HL-60 (cell line): Measurements from ENCODE around the gene NR4A1.

Source experiments
- GABPA ChIP-seq: IDR thresholded peaks from 2 replicates; pipeline ENCODE4 v1.6.1; 2012; ENCODE audit warnings: low read depth
- POLR2AphosphoS5 ChIP-seq: IDR thresholded peaks from 2 replicates; pipeline ENCODE4 v1.6.1; 2012; ENCODE audit warnings: low read depth
- SPI1 ChIP-seq: IDR thresholded peaks from 2 replicates; pipeline ENCODE4 v1.6.1; 2012; ENCODE audit warnings: low read depth, mild to moderate bottlenecking, borderline replicate concordance
- TF ChIP-seq, protein P1 (sequence below): IDR thresholded peaks from one replicate; pipeline ENCODE4 v1.5.1; 2011; ENCODE audit warnings: low read length, control low read depth, inconsistent platforms; ENCODE audit not compliant: insufficient read depth
- TF ChIP-seq, protein P2 (sequence below): IDR thresholded peaks from 2 replicates; pipeline ENCODE4 v1.6.1; 2012; ENCODE audit warnings: low read depth; ENCODE audit not compliant: insufficient replicate concordance

DNA sequence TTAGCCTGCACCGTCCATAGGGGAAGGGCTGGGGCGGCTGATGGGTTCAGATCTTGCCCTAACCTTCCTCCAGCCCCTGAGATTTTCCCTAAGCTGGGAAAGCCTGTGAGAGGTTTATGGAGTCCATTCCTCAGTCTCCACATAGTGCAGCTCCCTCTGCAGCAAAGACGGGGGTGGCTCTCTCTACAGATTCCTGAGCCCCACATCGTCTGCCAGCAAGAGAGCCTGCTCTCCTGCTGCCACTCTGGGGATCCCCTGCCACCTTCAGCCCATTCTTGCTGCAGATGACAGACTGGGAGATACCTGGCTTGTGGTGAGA is 31.4 kb downstream of the NR4A1 start:
- TF ChIP-seq, protein P1, sequence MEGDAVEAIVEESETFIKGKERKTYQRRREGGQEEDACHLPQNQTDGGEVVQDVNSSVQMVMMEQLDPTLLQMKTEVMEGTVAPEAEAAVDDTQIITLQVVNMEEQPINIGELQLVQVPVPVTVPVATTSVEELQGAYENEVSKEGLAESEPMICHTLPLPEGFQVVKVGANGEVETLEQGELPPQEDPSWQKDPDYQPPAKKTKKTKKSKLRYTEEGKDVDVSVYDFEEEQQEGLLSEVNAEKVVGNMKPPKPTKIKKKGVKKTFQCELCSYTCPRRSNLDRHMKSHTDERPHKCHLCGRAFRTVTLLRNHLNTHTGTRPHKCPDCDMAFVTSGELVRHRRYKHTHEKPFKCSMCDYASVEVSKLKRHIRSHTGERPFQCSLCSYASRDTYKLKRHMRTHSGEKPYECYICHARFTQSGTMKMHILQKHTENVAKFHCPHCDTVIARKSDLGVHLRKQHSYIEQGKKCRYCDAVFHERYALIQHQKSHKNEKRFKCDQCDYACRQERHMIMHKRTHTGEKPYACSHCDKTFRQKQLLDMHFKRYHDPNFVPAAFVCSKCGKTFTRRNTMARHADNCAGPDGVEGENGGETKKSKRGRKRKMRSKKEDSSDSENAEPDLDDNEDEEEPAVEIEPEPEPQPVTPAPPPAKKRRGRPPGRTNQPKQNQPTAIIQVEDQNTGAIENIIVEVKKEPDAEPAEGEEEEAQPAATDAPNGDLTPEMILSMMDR = no peak
- TF ChIP-seq POLR2AphosphoS5 (no peak), GABPA (no peak), SPI1 (no peak)
- TF ChIP-seq, protein P2, sequence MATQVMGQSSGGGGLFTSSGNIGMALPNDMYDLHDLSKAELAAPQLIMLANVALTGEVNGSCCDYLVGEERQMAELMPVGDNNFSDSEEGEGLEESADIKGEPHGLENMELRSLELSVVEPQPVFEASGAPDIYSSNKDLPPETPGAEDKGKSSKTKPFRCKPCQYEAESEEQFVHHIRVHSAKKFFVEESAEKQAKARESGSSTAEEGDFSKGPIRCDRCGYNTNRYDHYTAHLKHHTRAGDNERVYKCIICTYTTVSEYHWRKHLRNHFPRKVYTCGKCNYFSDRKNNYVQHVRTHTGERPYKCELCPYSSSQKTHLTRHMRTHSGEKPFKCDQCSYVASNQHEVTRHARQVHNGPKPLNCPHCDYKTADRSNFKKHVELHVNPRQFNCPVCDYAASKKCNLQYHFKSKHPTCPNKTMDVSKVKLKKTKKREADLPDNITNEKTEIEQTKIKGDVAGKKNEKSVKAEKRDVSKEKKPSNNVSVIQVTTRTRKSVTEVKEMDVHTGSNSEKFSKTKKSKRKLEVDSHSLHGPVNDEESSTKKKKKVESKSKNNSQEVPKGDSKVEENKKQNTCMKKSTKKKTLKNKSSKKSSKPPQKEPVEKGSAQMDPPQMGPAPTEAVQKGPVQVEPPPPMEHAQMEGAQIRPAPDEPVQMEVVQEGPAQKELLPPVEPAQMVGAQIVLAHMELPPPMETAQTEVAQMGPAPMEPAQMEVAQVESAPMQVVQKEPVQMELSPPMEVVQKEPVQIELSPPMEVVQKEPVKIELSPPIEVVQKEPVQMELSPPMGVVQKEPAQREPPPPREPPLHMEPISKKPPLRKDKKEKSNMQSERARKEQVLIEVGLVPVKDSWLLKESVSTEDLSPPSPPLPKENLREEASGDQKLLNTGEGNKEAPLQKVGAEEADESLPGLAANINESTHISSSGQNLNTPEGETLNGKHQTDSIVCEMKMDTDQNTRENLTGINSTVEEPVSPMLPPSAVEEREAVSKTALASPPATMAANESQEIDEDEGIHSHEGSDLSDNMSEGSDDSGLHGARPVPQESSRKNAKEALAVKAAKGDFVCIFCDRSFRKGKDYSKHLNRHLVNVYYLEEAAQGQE = no peak
